HG02623 (cell line): Measurements from ENCODE around the gene TRIP11.

Experiments used
- ATAC-seq: cut with Tn5 transposase; IDR thresholded peaks from one replicate; pipeline ENCODE4 v1.9.1; 2021; ENCODE audit warnings: moderate library complexity; ENCODE audit not compliant: unreplicated experiment

The TRIP11 gene

DNA sequence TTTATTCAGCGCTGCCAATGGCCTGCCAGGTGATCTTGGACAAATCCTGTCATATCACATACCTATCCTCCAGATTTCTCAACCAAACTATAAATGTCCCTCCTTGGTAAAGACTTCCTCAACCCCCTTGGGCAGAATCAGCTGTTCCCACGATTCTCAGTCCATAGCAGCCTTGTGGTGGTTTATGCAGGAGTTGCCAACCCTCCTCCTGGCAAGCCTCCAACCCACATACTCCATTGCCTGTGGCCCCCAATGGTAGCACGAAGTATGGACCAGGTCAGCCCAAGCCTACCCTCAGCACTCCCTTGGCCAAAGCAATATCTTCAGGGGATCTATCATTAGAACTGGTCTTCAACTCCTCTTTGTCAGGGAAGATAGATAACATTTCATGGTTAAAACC lies 119.3 kb downstream of the TRIP11 start:
- no peak for ATAC-seq

DNA sequence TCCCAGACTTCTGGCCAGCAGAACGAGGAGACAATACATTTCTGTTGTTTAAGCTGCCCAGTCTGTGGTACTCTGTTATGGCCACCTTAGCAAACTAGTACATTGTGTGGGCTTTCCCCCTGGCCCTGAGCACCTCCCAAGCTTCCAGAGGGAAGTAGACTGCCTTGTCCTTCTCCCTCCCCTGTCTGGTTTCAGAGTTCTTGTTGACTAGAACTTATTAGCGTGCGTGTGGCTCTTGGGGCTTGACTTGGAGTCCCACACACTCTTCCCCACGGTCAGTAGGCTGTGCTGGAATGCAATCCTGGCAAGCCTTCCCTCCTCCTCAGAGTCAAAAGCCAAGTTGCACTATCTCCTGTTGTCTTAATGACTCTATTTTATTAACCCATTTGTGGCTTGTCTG lies 120.0 kb downstream of the TRIP11 start:
- ATAC-seq: no peak

DNA sequence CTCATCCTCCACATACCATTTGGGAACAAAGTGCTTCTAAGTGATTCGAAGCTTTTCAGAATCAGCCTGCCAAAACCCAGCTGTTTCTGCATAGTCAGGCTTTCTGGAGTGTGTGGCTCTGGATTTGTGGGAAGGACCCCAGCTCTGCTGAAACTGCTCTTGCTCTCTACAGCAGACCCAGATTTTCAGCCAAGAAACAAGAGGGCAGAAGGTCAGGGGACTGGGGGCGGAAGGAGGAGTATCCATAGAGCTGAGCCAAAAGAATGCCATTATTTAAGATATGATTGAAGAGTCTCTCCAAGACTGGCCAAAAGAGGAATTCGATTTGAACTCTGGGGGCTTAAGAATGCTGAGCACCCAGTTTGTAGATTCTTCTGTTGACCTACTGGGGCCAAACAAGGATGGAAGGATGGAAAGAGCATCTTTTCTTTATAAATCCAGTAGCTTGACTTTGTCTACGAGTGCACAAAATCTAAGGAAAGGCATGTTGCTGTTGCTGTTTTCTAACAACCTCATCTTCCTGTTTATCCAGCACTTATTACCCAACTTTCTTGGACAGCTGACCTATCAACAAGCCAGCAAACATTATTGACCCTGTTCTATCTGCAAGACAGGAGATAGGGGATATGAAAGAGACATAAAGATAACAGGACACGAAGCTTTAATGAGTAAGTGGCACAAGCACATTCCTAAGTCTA lies 121.5 kb downstream of the TRIP11 start:
- ATAC-seq: no peak
